HG03066 (cell line): ENCODE results near the gene STAMBPL1.
A peak's percentile ranks its signal among the peaks of the same experiment; 100 is the strongest.
"Not testable (repeated sequence)": the region's sequence is repeated elsewhere in the genome, so short reads cannot be mapped to it uniquely, and the experiment has no call there.

Source experiments
- ATAC-seq: cut with Tn5 transposase; IDR thresholded peaks from one replicate; pipeline ENCODE4 v1.9.1; 2021; ENCODE audit warnings: low read depth; ENCODE audit not compliant: unreplicated experiment

The STAMBPL1 gene

DNA sequence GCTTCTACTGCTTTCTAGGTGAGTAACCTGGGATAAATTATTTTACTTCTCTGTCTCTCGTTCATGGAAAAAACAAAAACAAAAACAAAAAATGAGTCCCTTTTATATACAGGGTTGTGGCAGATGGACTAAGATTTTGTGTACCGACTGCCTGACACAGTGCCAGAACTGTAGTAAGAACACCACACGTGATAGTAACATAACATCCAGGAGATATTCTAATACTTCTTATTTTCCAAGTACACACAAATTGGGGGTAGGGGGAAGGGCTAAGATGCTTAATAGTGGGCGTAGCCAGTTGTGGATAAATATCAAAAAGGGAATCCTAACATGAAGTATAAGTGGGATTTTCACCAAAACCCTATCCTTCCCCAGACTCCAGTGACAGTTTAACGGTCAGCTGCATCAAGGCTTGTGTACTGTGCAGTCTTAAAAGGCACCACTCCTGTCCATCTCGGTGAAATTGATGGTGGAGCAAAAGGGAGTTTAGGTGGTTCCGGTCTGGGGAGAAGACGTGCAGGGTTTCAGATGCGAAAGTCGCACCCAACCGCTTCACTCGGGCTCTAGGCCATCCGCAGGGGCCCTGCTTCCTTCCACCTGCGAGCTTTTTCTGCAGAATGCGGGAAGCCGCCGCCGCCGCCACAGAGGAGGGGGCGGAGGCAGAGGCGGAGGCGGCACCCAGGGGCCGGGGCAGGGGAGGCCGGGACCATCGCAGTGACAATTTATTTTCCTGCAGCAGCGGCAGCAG, at the start of gene STAMBPL1:
Gene STAMBPL1 (plus strand): TSS at position 712 of the 748 bp plus-strand sequence. CDS start 21,464 bp downstream, outside the sequence.
- ATAC-seq: peak; percentile 55

GRCh38 chr10:88830643-88831268, 49.3 kb upstream of the STAMBPL1 start:
- no peak for ATAC-seq

- ATAC-seq: no peak
These were observed 48.3 kb upstream of the STAMBPL1 start for GRCh38 chr10:88831709-88832108.

GRCh38 chr10:88832376-88832775, 47.7 kb upstream of the STAMBPL1 start:
- no peak for ATAC-seq

GRCh38 chr10:88833156-88833555, 46.9 kb upstream of the STAMBPL1 start:
- no peak for ATAC-seq

- no peak for ATAC-seq
These were observed 46.3 kb upstream of the STAMBPL1 start for GRCh38 chr10:88833723-88834122.

DNA sequence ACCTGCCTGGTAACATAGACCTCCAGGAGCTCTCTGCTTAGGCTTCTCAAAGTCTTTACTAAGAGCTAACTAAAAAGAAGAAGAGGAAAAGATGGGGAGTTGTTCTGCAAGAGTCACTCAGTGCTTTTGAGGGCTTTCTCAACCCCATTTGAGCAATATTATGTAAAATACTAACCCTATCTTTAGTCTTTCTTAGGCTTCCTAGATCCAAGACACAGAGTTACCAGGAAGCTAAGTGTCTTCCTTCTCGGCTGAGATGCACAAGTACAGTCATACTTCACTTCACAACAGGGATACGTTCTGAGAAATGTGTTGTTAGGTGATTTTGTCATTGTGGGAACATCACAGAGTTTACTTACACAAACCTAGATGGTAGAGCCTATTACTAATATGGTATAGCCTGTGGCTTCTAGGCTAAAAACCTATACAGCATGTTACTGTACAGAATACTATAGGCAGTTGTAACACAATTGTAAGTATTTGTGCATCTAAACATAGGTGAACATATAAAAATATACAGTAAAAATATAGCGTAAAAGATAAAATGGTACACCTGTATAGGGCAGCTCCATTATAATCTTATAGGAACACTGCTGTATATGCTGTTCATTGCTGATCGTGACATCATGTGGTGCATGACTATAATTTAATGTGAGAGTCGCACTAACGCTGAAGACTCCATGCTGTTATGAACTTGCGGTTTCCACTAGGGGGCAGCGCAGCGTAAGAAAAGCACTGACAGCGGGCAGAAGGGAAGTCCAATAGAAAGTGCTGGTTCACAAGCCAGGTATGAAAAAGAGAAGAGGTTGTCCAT, 44.7 kb upstream of the STAMBPL1 start:
- ATAC-seq: peak; percentile 73

- peak; percentile 12 for ATAC-seq
These were observed 44.2 kb upstream of the STAMBPL1 start for GRCh38 chr10:88835910-88836221.

DNA sequence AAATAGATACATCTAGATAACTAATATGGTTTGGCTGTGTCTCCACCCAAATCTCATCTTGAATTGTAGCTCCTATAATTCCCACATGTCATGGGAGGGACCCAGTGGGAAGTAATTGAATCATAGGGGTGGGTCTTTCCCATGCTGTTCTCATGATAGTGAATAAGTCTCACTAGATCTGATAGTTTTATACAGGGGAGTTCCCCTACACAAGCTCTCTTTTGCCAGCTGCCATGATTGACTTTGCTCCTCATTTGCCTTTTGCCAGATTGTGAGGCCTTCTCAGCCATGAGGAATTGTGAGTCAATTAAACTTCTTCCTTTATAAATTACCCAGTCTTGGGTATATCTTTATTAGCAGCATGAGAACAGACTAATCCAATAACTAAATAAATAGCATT, 42.4 kb upstream of the STAMBPL1 start:
- not testable (repeated sequence) for ATAC-seq

DNA sequence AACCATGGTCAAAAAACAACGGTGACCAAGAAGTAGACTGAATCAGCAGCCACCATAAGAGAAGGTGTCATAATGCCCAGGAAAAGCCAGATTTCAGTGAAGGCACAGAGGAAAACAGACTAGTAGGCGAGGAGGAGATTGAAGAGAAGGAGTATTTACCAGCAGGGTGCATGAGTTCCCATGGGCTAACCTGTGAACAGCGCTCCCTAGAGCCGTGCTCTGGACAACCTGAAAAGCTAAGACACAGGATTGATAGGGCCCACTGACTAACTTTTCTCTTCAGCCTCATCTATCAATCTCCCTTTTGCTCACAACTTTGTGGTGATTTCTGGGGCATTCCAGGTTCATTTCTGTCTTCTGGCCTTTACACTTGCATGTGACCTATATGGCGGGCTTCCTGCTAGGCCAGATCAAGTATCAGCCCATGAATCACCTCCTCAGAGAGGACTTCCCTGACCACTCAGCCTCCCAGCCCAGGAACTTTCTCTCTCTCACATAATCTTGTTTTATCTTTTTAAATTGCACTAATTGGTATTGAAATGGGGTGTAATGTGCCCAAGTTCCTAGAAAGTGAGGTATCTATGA, 41.2 kb upstream of the STAMBPL1 start:
- no peak for ATAC-seq

DNA sequence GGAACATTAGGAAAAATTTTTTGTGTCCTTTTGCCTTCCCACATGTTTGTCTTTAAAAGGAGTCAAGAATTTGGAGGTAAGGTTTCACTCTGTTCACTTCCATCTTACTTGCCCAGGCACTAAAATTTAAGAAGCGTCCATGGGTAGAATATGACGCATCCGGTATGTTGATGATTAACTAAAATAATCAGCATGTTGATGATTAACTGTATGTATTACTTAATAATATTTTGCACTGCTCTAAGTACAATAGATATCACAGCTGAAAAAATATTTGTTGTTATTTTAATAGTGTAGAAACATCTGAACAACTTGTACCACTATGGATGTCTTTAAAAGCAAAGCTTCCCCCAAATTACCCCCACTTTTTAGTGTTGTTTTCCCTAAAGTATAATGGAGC, 39.9 kb upstream of the STAMBPL1 start:
- ATAC-seq: no peak

DNA sequence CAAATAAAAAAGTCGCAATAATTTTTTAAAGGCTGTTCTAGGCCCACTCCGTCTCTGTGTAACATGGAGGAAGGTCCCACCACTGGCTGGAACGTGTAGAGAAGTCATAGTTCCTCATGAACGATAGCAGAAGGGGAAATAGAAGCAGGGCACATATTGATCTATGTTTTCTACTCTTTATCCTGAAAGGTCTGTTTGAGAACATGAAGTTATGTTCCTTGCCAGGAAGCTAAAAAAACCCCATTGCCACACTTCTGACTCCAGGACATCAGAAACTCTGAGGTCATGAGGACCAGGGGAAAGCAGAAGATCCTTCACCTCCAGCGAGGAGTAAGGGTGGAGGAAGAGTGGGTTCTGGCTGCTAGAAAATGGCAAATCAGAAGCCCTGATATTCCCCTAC, 39.2 kb upstream of the STAMBPL1 start:
- ATAC-seq: no peak

DNA sequence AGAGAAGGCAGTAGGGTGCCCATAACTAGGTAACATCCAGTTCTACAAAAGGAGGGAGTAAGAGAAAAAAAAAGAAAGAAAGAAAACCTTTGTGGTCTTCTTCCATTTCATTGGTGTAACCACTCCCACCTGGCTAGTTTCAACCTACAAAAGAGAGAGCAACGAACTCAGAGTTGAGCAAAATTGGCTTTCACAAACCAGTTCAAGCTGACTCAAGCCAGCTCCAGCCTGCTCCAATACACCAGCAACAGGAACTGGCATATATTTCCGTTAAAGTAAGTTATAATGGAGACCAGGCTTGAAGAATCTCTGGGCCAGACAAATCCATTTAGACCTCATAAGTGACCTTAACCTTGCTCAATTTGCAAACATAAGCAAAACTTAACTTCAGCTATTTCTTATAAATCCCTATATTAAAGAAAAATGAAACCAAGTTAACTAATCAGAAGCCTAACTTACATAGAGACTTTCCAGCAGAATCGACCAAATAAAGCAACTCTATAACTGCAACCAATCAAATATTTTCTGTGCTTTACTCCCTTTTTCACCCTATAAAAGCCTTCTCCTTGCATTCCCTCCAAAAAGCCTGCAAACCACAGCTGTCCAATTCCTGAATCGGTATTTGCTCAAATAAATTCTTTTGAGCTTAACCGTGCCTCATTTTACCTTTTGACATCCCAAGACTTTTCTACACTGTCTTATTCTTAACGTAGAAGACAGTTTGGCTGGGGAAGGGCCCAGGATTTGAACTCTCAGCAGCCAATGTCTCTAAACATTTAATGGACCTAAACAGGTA, 38.5 kb upstream of the STAMBPL1 start:
- ATAC-seq: no peak

GRCh38 chr10:88843171-88843570, 36.9 kb upstream of the STAMBPL1 start:
- no peak for ATAC-seq

DNA sequence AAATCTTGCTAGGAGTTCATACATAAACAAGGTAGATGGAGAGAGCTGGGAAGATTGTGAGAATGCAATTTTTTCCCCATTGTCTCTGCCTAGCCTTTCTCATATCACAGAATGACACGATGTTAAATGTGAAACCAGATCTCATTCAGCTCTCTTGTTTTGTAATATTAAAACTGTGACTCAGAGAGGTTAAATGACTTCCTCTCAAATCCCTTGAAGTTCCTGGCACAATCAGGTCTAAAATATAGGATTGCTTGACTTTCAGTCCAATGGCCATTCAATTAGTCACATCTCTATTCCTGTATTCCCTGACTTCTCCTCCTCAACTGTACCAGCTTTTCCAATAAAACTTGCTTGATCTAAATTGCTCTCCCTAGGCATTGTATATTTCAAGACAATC, 31.5 kb upstream of the STAMBPL1 start:
- no peak for ATAC-seq

DNA sequence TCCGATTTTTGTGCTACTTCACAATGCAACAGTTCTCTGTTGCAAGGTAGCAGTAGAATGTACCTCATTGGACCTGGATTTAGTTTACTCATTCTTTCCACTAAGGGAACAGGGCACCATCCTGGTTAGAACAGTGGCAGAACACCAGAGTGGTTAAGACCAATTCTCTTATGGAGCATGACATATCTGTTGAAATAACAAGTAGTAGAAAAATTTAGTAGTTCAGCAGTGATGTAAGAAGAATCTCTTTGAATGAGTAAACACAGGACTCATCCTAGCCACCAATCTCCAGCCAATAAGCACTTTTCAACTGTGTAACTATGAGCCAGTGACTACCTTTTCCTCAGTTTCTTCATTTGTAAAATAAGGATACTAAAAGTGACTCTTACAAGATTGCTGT, 30.8 kb upstream of the STAMBPL1 start:
- no peak for ATAC-seq

DNA sequence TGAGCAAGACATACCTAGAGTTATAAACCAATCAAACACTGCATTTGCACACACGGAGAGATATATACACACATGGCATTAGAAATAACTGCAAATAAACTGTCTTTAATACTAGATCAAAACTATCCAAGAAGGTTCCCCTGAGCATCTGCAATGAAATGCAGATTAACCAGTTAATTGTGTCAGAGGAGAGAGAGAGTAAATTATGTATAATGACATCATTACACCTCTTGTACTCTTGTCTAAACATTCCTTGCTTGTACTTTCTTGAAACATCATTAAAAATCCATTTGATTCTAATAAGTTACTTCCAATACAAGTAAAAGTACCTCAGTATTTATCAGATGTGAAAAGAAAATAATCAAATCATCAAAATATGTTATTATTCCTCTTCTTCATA, 29.3 kb upstream of the STAMBPL1 start:
- ATAC-seq: no peak

- ATAC-seq: no peak
These were observed 28.3 kb upstream of the STAMBPL1 start, which contains the start of gene ANKRD22 for GRCh38 chr10:88851706-88852105. ANKRD22 (minus strand) TSS chr10:88851844; CDS start chr10:88851607, 237 bp downstream.

DNA sequence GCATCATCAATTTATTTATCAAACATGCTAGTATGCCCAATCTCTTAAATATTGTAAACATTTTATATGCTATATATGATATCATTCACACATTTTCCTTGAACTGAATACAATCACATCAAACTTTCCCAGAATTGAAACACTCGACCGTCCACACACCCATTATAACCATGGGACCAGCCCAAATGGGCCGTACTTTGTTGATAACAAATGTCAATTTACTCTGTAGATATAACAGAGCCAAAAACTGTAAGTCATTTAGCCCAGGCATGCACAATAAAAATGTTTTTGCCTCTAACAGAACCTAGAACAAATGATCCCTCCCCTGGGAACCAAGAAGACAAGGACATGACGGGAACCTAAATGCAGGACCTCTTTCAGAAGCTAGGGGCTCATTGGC, 27.7 kb upstream of the STAMBPL1 start:
- ATAC-seq: no peak

- ATAC-seq: no peak
These were observed 26.7 kb upstream of the STAMBPL1 start for GRCh38 chr10:88853155-88853881.
